ENCODE measurements around the gene GPR21. TPM values are rescaled to one million over a fixed set of nuclear protein-coding genes. Genes with fewer than 3 reads are reported as not detected.

The GPR21 gene
- total and polyA plus RNA-seq, 8 donors: 0.16 to 0.97 (median 0.55) TPM; not detected in 3

DNA sequence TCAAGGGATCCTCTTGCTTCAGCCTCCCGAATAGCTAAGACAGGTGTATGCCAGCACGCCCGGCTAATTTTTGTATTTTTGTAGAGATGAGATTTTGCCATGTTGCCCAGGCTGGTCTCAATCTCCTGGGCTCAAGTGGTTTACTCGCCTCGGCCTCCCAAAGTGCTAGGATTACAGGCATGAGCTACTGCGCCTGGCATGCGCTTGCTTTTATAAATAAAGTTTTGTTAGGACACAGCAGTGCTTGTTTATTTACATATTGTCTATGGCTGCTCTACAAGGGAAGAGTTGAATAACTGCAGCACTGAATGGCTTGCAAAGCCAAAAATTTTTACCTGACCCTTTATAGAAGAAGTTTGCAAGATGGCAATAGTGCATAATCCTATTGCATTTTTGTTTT, 27.7 kb downstream of the GPR21 start:
- Histone ChIP-seq H3K4me1 (no peaks in the 10 kb centered on the region), H3K4me3 (no peak overlapping the region), H3K36me3 (peaks cover 0 to 8% (median 0%) of the 10 kb centered on the region in 3 donors), H3K27ac (no peak overlapping the region), H3K9me3 (no peaks in the 10 kb centered on the region), H3K27me3 (no peaks in the 10 kb centered on the region)
- ATAC-seq (no peak), DNase-seq (no peak), FAIRE-seq (no peak)
- intact Hi-C loops (cut with DNase I): no loop called here
- TF ChIP-seq, protein P1, sequence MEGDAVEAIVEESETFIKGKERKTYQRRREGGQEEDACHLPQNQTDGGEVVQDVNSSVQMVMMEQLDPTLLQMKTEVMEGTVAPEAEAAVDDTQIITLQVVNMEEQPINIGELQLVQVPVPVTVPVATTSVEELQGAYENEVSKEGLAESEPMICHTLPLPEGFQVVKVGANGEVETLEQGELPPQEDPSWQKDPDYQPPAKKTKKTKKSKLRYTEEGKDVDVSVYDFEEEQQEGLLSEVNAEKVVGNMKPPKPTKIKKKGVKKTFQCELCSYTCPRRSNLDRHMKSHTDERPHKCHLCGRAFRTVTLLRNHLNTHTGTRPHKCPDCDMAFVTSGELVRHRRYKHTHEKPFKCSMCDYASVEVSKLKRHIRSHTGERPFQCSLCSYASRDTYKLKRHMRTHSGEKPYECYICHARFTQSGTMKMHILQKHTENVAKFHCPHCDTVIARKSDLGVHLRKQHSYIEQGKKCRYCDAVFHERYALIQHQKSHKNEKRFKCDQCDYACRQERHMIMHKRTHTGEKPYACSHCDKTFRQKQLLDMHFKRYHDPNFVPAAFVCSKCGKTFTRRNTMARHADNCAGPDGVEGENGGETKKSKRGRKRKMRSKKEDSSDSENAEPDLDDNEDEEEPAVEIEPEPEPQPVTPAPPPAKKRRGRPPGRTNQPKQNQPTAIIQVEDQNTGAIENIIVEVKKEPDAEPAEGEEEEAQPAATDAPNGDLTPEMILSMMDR (IDR thresholded peaks at IDR 0.05): no peak
- 98% methylated on average over 7 of the region's 7 CpGs for WGBS, 2 donors

DNA sequence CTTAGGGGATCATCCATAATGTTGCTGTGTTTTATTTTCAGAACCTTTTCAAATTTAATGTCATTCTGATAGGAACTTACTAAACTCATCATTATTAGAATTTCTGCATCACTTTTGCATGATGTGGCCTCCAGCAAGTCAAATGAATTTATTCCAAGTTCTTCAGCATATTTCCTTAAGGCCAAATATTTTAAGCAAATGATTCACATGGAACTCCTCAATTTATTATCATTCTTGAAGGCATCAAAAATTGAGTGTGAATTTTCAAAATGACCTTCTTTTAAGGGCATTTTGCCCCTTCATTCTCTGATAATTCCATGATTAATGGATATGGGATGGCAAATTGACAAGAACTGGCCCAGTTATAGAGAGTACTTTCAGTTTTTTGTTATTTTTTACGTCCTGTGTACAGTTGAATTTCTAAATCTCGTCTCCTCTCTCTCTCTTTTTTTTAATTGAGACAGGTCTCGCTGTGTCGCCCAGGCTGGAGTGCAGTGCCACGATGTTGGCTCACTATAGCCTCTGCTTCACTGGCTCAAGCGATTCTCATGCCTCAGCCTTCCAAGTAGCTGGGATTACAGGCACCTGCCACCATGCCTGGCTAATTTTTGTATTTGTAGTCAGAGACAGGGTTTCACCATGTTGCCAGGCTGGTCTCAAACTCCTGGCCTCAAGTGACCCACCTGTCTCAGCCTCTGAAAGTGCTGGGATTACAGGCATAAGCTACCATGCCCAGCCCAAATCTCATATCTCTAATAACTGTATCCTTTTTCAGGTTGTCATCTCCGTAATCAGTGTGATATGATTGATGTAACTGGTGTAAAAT, 29.1 kb downstream of the GPR21 start:
- H3K36me3 ChIP-seq: peaks cover 0 to 15% (median 0%) of the 10 kb centered on the region in 3 donors
- H3K27ac ChIP-seq: no peak overlapping the region
- H3K4me3 ChIP-seq: no peak overlapping the region
- no peaks in the 10 kb centered on the region for H3K4me1 ChIP-seq
- intact Hi-C loops (cut with DNase I): no loop called here
- 89% methylated on average over 7 of the region's 7 CpGs for WGBS, 2 donors
- DNase-seq (no peak), FAIRE-seq (no peak), ATAC-seq (no peak)
- TF ChIP-seq, protein P1 (IDR thresholded peaks at IDR 0.05): no peak
- H3K9me3 ChIP-seq: no peaks in the 10 kb centered on the region
- H3K27me3 ChIP-seq: no peaks in the 10 kb centered on the region

DNA sequence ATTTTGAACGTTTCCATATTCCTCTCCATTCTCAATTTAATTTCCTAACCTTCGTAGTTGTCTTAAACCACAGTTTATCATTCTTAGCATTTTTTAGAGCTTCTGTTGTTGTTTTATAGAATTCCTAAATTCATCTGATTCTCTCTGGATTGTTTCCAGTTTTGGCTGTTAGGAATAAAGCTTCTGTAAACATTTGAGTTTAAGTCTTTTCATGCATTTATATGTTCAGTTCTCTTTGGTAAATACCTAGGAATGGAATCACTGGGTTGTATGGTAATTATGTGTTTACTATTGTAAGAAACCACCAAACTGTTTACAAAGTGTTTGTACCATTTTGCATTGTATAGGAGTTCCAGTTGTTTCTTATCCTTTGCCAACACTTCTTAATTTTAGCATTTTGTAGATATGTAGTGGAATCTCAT, 29.7 kb downstream of the GPR21 start:
- DNase-seq (no peak), ATAC-seq (no peak), FAIRE-seq (no peak)
- WGBS, 2 donors: 68% methylated on average over 2 of the region's 2 CpGs
- Histone ChIP-seq H3K4me3 (no peak overlapping the region), H3K36me3 (peaks cover 0 to 17% (median 0%) of the 10 kb centered on the region in 3 donors), H3K27ac (no peak overlapping the region), H3K27me3 (no peaks in the 10 kb centered on the region), H3K9me3 (no peaks in the 10 kb centered on the region), H3K4me1 (no peaks in the 10 kb centered on the region)
- intact Hi-C loops (cut with DNase I): no loop called here
- TF ChIP-seq, protein P1 (IDR thresholded peaks at IDR 0.05): no peak

DNA sequence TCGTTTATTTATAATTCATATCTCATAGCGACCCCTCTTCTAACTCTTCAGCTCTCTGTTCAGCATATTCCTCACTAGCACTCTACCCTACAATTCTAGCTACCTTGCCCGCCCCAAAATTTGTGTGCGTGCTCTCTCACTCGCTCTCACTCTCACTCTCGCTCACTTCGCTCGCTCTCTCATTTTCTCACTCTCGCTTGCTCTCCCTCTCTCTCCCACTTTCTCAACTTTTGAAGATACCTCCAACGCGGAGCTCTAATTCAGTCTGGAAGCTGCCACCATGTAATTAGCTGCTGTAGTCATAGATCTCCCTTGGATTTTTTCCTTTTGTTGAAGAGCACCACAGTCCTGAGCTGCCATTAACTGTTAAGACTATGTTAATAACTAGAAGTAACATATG, 30.4 kb downstream of the GPR21 start:
- H3K27ac ChIP-seq: no peak overlapping the region
- peaks cover 0 to 17% (median 0%) of the 10 kb centered on the region in 3 donors for H3K36me3 ChIP-seq
- H3K4me3 ChIP-seq: no peak overlapping the region
- DNase-seq: no peak
- no peaks in the 10 kb centered on the region for H3K4me1 ChIP-seq
- no peak for ATAC-seq
- H3K27me3 ChIP-seq: no peaks in the 10 kb centered on the region
- TF ChIP-seq, protein P1 (IDR thresholded peaks at IDR 0.05): no peak
- intact Hi-C loops (cut with DNase I): no loop called here
- no peak for FAIRE-seq
- H3K9me3 ChIP-seq: no peaks in the 10 kb centered on the region
- 94% methylated on average over 11 of the region's 11 CpGs for WGBS, 2 donors

DNA sequence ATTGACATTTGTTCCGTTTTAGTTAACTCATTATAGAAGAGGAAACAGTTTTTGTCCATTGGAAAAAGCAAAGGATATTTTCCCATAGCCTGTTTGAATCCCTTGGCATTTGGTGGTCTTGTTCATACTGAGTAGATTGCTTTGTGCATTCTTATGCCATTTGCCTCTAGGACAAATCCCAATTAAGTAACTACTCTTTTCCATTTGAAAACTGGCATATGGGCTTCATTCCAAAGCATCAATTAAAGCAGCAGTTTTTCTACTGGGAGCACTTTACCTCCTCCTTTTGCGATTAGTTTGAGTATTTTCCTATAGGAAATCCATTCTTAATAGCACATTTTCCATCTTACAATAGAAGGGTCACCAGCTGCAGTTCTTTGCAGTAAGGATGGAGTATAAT, 31.2 kb downstream of the GPR21 start:
- DNase-seq (no peak), FAIRE-seq (no peak), ATAC-seq (no peak)
- Histone ChIP-seq H3K36me3 (peaks cover 0 to 17% (median 0%) of the 10 kb centered on the region in 3 donors), H3K27ac (no peak overlapping the region), H3K9me3 (no peaks in the 10 kb centered on the region), H3K4me1 (no peaks in the 10 kb centered on the region), H3K27me3 (no peaks in the 10 kb centered on the region), H3K4me3 (no peak overlapping the region)
- TF ChIP-seq, protein P1 (IDR thresholded peaks at IDR 0.05): no peak
- intact Hi-C loops (cut with DNase I): no loop called here
- 64 to 83% methylated on average over 2 of the region's 2 CpGs for WGBS, 2 donors

All from pancreas (tissue), 10 donors.